Liver (tissue), 3 donors: ENCODE measurements around the gene TP53TG5.

ENCODE experiments used
- EGR1 ChIP-seq, 2 donors: IDR thresholded peaks; 2 replicates each; pipeline ENCODE4 v1.6.1; 2016 to 2018; ENCODE audit warnings: antibody characterized with exemption in 2 of 2, low read depth in 2 of 2
- RAD21 ChIP-seq, 2 donors: IDR thresholded peaks; 2 replicates each; pipeline ENCODE4 v1.6.1; 2016; ENCODE audit warnings: antibody characterized with exemption in 2 of 2, mild to moderate bottlenecking in 2 of 2
- SP1 ChIP-seq: IDR thresholded peaks from 2 replicates; pipeline ENCODE4 v1.6.1; 2018; ENCODE audit warnings: antibody characterized with exemption, mild to moderate bottlenecking
- TAF1 ChIP-seq: conservative IDR thresholded peaks from 2 replicates; pipeline ENCODE4 v1.6.1; 2016; ENCODE audit warnings: antibody characterized with exemption, mild to moderate bottlenecking
- TF ChIP-seq, protein P1 (sequence below): fragments of 150-350 bp; IDR thresholded peaks from 2 replicates; pipeline ENCODE4 v1.5.1; 2017; ENCODE audit warnings: improper control_type of control experiment, low read depth, low read length; ENCODE audit not compliant: missing input control
- TF ChIP-seq, protein P2 (sequence below): IDR thresholded peaks from 2 replicates; pipeline ENCODE4 v1.6.1; 2016; ENCODE audit warnings: antibody characterized with exemption, mild to moderate bottlenecking
- TF ChIP-seq, protein P3 (sequence below): IDR thresholded peaks from 2 replicates; pipeline ENCODE4 v1.6.1; 2016; ENCODE audit warnings: antibody characterized with exemption
- TF ChIP-seq, protein P4 (sequence below): IDR thresholded peaks from 2 replicates; pipeline ENCODE4 v1.6.1; 2016; ENCODE audit warnings: antibody characterized with exemption
- donor health status: healthy.
- donor health status: healthy.

DNA sequence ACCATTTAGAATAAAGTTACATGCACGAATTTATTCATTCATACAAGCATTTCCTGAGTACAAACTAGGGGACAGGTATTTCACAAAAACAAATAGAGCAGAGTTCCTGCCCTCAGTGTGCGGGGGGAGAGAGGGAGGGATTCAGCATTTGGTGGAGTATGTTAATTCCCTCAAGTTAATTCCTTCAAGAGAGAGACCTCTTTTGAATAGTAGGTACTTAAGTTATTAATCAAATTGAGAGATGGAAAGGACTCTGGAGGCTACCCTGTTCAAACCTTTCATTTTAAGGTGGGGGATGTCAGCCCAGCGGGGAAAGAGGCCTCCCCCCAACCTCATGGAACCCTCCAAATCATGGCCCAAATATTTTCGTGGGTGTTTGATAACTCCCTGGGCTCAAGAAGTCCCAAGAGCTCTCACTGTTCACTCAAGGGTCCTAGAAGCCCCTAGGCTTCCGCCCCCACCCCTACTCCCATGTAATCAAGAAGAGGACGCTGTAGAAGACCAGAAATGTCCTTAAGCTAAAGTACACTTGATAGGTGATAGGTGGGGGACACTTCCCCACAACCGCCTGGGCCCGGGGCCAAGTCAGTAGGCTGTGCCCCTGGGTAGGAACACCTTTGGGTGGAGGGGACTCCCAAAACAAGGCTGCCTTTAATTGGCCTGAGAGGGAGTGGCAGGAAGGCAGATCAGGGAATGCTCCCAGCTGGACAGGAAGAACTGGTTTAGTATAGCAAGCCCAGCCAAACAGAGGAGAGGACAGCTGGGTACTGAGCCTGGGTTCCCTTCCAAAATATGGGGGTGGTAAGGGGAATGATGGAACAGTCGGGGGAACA is 32.8 kb downstream of the TP53TG5 start:
- TF ChIP-seq, protein P1, sequence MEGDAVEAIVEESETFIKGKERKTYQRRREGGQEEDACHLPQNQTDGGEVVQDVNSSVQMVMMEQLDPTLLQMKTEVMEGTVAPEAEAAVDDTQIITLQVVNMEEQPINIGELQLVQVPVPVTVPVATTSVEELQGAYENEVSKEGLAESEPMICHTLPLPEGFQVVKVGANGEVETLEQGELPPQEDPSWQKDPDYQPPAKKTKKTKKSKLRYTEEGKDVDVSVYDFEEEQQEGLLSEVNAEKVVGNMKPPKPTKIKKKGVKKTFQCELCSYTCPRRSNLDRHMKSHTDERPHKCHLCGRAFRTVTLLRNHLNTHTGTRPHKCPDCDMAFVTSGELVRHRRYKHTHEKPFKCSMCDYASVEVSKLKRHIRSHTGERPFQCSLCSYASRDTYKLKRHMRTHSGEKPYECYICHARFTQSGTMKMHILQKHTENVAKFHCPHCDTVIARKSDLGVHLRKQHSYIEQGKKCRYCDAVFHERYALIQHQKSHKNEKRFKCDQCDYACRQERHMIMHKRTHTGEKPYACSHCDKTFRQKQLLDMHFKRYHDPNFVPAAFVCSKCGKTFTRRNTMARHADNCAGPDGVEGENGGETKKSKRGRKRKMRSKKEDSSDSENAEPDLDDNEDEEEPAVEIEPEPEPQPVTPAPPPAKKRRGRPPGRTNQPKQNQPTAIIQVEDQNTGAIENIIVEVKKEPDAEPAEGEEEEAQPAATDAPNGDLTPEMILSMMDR, result no peak
- TF ChIP-seq EGR1 (IDR thresholded peaks at IDR 0.05; ENCODE audit: low read depth in 2 of 2), result no peak
- peak in 1 of 2 donors; percentile 5 for TF ChIP-seq RAD21 (IDR thresholded peaks at IDR 0.05)
- TF ChIP-seq, protein P2, sequence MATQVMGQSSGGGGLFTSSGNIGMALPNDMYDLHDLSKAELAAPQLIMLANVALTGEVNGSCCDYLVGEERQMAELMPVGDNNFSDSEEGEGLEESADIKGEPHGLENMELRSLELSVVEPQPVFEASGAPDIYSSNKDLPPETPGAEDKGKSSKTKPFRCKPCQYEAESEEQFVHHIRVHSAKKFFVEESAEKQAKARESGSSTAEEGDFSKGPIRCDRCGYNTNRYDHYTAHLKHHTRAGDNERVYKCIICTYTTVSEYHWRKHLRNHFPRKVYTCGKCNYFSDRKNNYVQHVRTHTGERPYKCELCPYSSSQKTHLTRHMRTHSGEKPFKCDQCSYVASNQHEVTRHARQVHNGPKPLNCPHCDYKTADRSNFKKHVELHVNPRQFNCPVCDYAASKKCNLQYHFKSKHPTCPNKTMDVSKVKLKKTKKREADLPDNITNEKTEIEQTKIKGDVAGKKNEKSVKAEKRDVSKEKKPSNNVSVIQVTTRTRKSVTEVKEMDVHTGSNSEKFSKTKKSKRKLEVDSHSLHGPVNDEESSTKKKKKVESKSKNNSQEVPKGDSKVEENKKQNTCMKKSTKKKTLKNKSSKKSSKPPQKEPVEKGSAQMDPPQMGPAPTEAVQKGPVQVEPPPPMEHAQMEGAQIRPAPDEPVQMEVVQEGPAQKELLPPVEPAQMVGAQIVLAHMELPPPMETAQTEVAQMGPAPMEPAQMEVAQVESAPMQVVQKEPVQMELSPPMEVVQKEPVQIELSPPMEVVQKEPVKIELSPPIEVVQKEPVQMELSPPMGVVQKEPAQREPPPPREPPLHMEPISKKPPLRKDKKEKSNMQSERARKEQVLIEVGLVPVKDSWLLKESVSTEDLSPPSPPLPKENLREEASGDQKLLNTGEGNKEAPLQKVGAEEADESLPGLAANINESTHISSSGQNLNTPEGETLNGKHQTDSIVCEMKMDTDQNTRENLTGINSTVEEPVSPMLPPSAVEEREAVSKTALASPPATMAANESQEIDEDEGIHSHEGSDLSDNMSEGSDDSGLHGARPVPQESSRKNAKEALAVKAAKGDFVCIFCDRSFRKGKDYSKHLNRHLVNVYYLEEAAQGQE, result peak; percentile 54
- peak; percentile 17 for TF ChIP-seq SP1
- peak; percentile 70 for TF ChIP-seq TAF1
- TF ChIP-seq, protein P3, sequence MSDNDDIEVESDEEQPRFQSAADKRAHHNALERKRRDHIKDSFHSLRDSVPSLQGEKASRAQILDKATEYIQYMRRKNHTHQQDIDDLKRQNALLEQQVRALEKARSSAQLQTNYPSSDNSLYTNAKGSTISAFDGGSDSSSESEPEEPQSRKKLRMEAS, result no peak
- TF ChIP-seq, protein P4, sequence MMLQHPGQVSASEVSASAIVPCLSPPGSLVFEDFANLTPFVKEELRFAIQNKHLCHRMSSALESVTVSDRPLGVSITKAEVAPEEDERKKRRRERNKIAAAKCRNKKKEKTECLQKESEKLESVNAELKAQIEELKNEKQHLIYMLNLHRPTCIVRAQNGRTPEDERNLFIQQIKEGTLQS, result peak; percentile 7
